ENCODE results near the gene BBS9. TPM values are rescaled to one million over a fixed set of nuclear protein-coding genes. Genes with fewer than 3 reads are reported as not detected.

BBS9 gene
- total RNA-seq, 1 experiment from 2014 or later: 9.1 TPM

- no peak for DNase-seq (ENCODE audit: low read depth)
Measured at GRCh38 chr7:33550979-33551378, 421.6 kb downstream of the BBS9 start.

GRCh38 chr7:33554046-33554445, 424.7 kb downstream of the BBS9 start:
- no peak for DNase-seq (ENCODE audit: low read depth)

- no peak for DNase-seq (ENCODE audit: low read depth)
Measured at GRCh38 chr7:33554576-33554975, 425.2 kb downstream of the BBS9 start.

GRCh38 chr7:33556472-33556871, 427.1 kb downstream of the BBS9 start:
- no peak for DNase-seq (ENCODE audit: low read depth)

GRCh38 chr7:33558549-33559323, 429.4 kb downstream of the BBS9 start:
- DNase-seq (ENCODE audit: low read depth): no peak

- DNase-seq (ENCODE audit: low read depth): no peak
Measured at GRCh38 chr7:33559324-33559710, 430.0 kb downstream of the BBS9 start.

GRCh38 chr7:33562996-33563395, 433.6 kb downstream of the BBS9 start:
- DNase-seq (ENCODE audit: low read depth): no peak

- no peak for DNase-seq (ENCODE audit: low read depth)
Measured at GRCh38 chr7:33563651-33564050, 434.3 kb downstream of the BBS9 start.

- no peak for DNase-seq (ENCODE audit: low read depth)
Measured at GRCh38 chr7:33578166-33578565, 448.8 kb downstream of the BBS9 start.

- no peak for DNase-seq (ENCODE audit: low read depth)
Measured at GRCh38 chr7:33578881-33579672, 449.7 kb downstream of the BBS9 start.

- no peak for DNase-seq (ENCODE audit: low read depth)
Measured at GRCh38 chr7:33579673-33579960, 450.3 kb downstream of the BBS9 start.

- no peak for DNase-seq (ENCODE audit: low read depth)
Measured at GRCh38 chr7:33581236-33581635, 451.9 kb downstream of the BBS9 start.

- no peak for DNase-seq (ENCODE audit: low read depth)
Measured at GRCh38 chr7:33582104-33582503, 452.7 kb downstream of the BBS9 start.

- DNase-seq (ENCODE audit: low read depth): no peak
Measured at GRCh38 chr7:33582533-33582932, 453.2 kb downstream of the BBS9 start.

- DNase-seq (ENCODE audit: low read depth): no peak
Measured at GRCh38 chr7:33589911-33590310, 460.5 kb downstream of the BBS9 start.

- peak; percentile 4 for DNase-seq (ENCODE audit: low read depth)
Measured at GRCh38 chr7:33590916-33591315, 461.6 kb downstream of the BBS9 start.

- DNase-seq (ENCODE audit: low read depth): no peak
Measured at GRCh38 chr7:33591490-33591889, 462.1 kb downstream of the BBS9 start.

- no peak for DNase-seq (ENCODE audit: low read depth)
Measured at GRCh38 chr7:33592718-33593117, 463.4 kb downstream of the BBS9 start.

- no peak for DNase-seq (ENCODE audit: low read depth)
Measured at GRCh38 chr7:33593611-33594010, 464.2 kb downstream of the BBS9 start.

GRCh38 chr7:33596686-33597085, 467.3 kb downstream of the BBS9 start:
- no peak for DNase-seq (ENCODE audit: low read depth)

GRCh38 chr7:33597181-33597580, 467.8 kb downstream of the BBS9 start:
- DNase-seq (ENCODE audit: low read depth): no peak

- no peak for DNase-seq (ENCODE audit: low read depth)
Measured at GRCh38 chr7:33601101-33601500, 471.7 kb downstream of the BBS9 start.

GRCh38 chr7:33601884-33602283, 472.5 kb downstream of the BBS9 start:
- no peak for DNase-seq (ENCODE audit: low read depth)

Measured in M059J (cell line).